GM23338 (cell line): ENCODE measurements around the gene FOXP1. TPM values are rescaled to one million over a fixed set of nuclear protein-coding genes. Genes with fewer than 3 reads are reported as not detected.

Experiments used
- ATAC-seq: fragments of 200-7000 bp; cut with Tn5 transposase; 3 replicates; pipeline ENCODE4 v1.9.1; 2020
- DNase-seq: peaks from one replicate; pipeline ENCODE4 v3.0.0-alpha.2; 2015; ENCODE audit warnings: low spot score
- H2AFZ ChIP-seq: fragments of 200-600 bp; sonication (generic); 2 replicates; pipeline ENCODE4 v1.8.0; 2016; ENCODE audit warnings: antibody characterized with exemption, mild to moderate bottlenecking, moderate library complexity
- H3F3A ChIP-seq: fragments of 200-600 bp; sonication (generic); replicated peaks from 2 replicates; pipeline ENCODE4 v1.8.0; 2017; ENCODE audit warnings: antibody characterized with exemption, mixed run types, low read depth
- H3K27ac ChIP-seq: fragments of 200-600 bp; sonication (generic); 2 replicates; pipeline ENCODE4 v1.6.1; 2016; ENCODE audit warnings: low read depth
- H3K27me3 ChIP-seq: fragments of 200-600 bp; sonication (generic); 2 replicates; pipeline ENCODE4 v1.8.0; 2016; ENCODE audit warnings: mild to moderate bottlenecking, mixed run types, moderate library complexity; ENCODE audit not compliant: insufficient read depth
- H3K36me3 ChIP-seq: fragments of 200-600 bp; sonication (generic); 2 replicates; pipeline ENCODE4 v1.8.0; 2016; ENCODE audit warnings: mild to moderate bottlenecking; ENCODE audit not compliant: insufficient read depth
- H3K4me1 ChIP-seq: fragments of 200-600 bp; sonication (generic); 2 replicates; pipeline ENCODE4 v1.8.0; 2016; ENCODE audit warnings: mild to moderate bottlenecking, moderate library complexity; ENCODE audit not compliant: insufficient read depth
- H3K4me2 ChIP-seq: fragments of 200-600 bp; sonication (generic); 2 replicates; pipeline ENCODE4 v1.7.1; 2017; ENCODE audit warnings: mixed run types
- H3K4me3 ChIP-seq: fragments of 200-600 bp; sonication (generic); 2 replicates; pipeline ENCODE4 v1.6.1; 2016; ENCODE audit warnings: mixed run types
- H3K79me2 ChIP-seq: fragments of 200-600 bp; sonication (generic); replicated peaks from 2 replicates; pipeline ENCODE4 v1.8.0; 2017; ENCODE audit warnings: mild to moderate bottlenecking; ENCODE audit not compliant: insufficient read depth
- H3K9me2 ChIP-seq: fragments of 200-600 bp; sonication (generic); 2 replicates; pipeline ENCODE4 v1.8.0; 2017; ENCODE audit not compliant: insufficient read depth
- H4K20me1 ChIP-seq: fragments of 200-600 bp; sonication (generic); replicated peaks from 2 replicates; pipeline ENCODE4 v1.8.0; 2017; ENCODE audit warnings: mild to moderate bottlenecking; ENCODE audit not compliant: insufficient read depth
- H3K27ac Mint-ChIP-seq: 2 replicates; pipeline ENCODE4 v1.8.0; 2020; ENCODE audit warnings: inconsistent platforms, mild to moderate bottlenecking, moderate library complexity, mixed read lengths
- H3K27me3 Mint-ChIP-seq: 3 replicates; pipeline ENCODE4 v1.8.0; 2022; ENCODE audit warnings: low read depth, mild to moderate bottlenecking, moderate library complexity, mixed read lengths, inconsistent platforms; ENCODE audit not compliant: insufficient read depth, poor library complexity
- H3K36me3 Mint-ChIP-seq: 3 replicates; pipeline ENCODE4 v1.8.0; 2021; ENCODE audit warnings: low read depth, mild to moderate bottlenecking, inconsistent platforms, moderate library complexity, mixed read lengths
- H3K4me1 Mint-ChIP-seq: 3 replicates; pipeline ENCODE4 v1.8.0; 2020; ENCODE audit warnings: mild to moderate bottlenecking, inconsistent platforms, mixed read lengths
- H3K4me3 Mint-ChIP-seq: 3 replicates; pipeline ENCODE4 v1.8.0; 2021; ENCODE audit warnings: moderate library complexity, mild to moderate bottlenecking, inconsistent platforms, mixed read lengths
- H3K9me3 Mint-ChIP-seq: 3 replicates; pipeline ENCODE4 v1.8.0; 2020; ENCODE audit warnings: moderate library complexity, mild to moderate bottlenecking, inconsistent platforms, mixed read lengths
- CTCF ChIP-seq, 2 experiments: fragments of 200-600 bp in 1 of 2; sonication (generic) in 1 of 2; conservative IDR thresholded peaks; 2 replicates each; pipeline versions ENCODE4 v1.5.1 to v1.6.1; 2016 to 2017; ENCODE audit warnings: antibody characterized with exemption in 2 of 2, low read depth in 2 of 2, mild to moderate bottlenecking in 2 of 2, moderate library complexity in 1 of 2
- EZH2phosphoT487 ChIP-seq: fragments of 200-600 bp; sonication (generic); IDR thresholded peaks from one replicate; pipeline ENCODE4 v1.8.1; 2018; ENCODE audit warnings: antibody characterized with exemption; ENCODE audit not compliant: unreplicated experiment
- JUNB ChIP-seq: IDR thresholded peaks from one replicate; pipeline ENCODE4 v1.6.1; 2016; ENCODE audit warnings: antibody characterized with exemption; ENCODE audit not compliant: unreplicated experiment
- POLR2AphosphoS5 ChIP-seq: IDR thresholded peaks from 2 replicates; pipeline ENCODE4 v1.6.1; 2016; ENCODE audit warnings: antibody characterized with exemption, low read depth
- STAT1 ChIP-seq: IDR thresholded peaks from one replicate; pipeline ENCODE4 v1.6.1; 2016; ENCODE audit warnings: antibody characterized with exemption; ENCODE audit not compliant: unreplicated experiment
- ZNF462 ChIP-seq: fragments of 250-450 bp; sonication (Bioruptor Pico); IDR thresholded peaks from 2 replicates; pipeline ENCODE4 v1.5.0; 2020; ENCODE audit warnings: mild to moderate bottlenecking, moderate library complexity
- polyA plus RNA-seq: library from polyadenylated mRNA; unstranded; fragments of >200 nt; fragmentation: Nextera tagmentation; extraction: Ambion mirVana; gene quantifications from 2 replicates; pipeline ENCODE4 v1.2.1, GENCODE V29; 2016
- total RNA-seq: library from RNA; depleted of rRNA; stranded (reverse); fragments of >200 nt; shearing (Covaris generic); gene quantifications from 2 replicates; pipeline ENCODE4 v1.2.3, GENCODE V29; 2014
- TF ChIP-seq, protein P1 (sequence below): IDR thresholded peaks from 2 replicates; pipeline ENCODE4 v1.6.1; 2016; ENCODE audit warnings: antibody characterized with exemption

The FOXP1 gene
- total and polyA plus RNA-seq, 2 experiments from 2014 or later: 32.9 to 35.5 TPM

DNA sequence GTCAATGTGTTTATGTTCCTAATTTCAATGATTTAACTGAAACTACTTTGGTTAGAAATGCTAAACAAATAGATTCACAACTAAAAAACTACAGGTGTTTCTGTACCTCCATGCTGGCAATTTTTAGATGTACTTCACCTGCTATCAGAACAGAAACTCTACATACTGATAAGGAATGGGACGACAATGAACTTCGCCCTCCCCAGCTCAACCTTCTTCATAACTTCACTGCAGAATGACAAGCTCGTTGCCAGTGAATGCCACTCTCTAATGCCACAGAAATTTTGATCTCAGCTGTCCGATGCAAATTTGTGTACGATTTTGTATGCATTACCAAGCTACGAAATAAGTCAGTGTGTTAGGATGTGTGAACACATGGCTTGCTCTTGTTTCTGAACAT, 133.4 kb downstream of the FOXP1 start:
- Histone ChIP-seq H3K27me3 (no peaks in the 10 kb centered on the region), H3K4me3 (no peak overlapping the region), H3K36me3 (no peaks in the 10 kb centered on the region), H3K27ac (no peak overlapping the region), H3K4me1 (peaks cover 4% of the 10 kb centered on the region; the same call in 1 of the 2 replicates), H4K20me1 (no peaks in the 10 kb centered on the region), H3F3A (no peaks in the 10 kb centered on the region), H3K79me2 (no peaks in the 10 kb centered on the region), H3K9me2 (no peaks in the 10 kb centered on the region), H2AFZ (no peak overlapping the region), H3K4me2 (no peak overlapping the region)
- DNase-seq: no peak
- H3K9me3 Mint-ChIP-seq: no peaks in the 10 kb centered on the region
- no peaks in the 10 kb centered on the region for H3K36me3 Mint-ChIP-seq
- H3K4me1 Mint-ChIP-seq: peaks cover 32% of the 10 kb centered on the region; the same call in 2 of the 3 replicates
- H3K27ac Mint-ChIP-seq: no peak overlapping the region
- ATAC-seq: no peak
- H3K4me3 Mint-ChIP-seq: no peak overlapping the region
- TF ChIP-seq STAT1 (no peak), CTCF (conservative IDR thresholded peaks at IDR 0.05; ENCODE audit: low read depth in 2 of 2) (no peak)
- H3K27me3 Mint-ChIP-seq: peaks cover 2% of the 10 kb centered on the region

DNA sequence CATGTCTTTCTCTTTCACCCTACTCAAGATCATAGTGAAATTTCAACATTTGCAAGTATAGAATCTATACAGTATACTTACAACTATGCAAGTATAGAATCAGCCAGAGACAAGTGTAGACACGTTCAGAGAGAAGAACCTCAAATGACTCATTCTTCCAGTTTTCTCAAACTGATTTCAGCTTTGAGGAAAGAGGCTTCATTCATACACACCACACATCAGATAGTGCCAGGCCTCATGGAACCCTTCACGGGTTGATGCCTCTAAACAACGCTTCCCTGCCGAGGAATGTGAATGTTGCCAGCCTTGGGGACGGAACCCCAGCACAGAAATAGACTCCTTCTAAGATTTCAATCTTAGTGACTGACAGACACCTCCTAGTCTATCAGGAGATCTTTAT, 135.7 kb downstream of the FOXP1 start:
- ATAC-seq: no peak
- Histone ChIP-seq H3K36me3 (no peaks in the 10 kb centered on the region), H3K4me3 (no peak overlapping the region), H3K4me1 (peaks cover 4% of the 10 kb centered on the region; the same call in 1 of the 2 replicates), H3K4me2 (no peak overlapping the region), H3K79me2 (no peaks in the 10 kb centered on the region), H4K20me1 (no peaks in the 10 kb centered on the region), H2AFZ (no peak overlapping the region), H3K27ac (no peak overlapping the region), H3K27me3 (no peaks in the 10 kb centered on the region), H3K9me2 (no peaks in the 10 kb centered on the region), H3F3A (no peaks in the 10 kb centered on the region)
- TF ChIP-seq EZH2phosphoT487 (no peak), POLR2AphosphoS5 (no peak), JUNB (no peak)
- TF ChIP-seq, protein P1, sequence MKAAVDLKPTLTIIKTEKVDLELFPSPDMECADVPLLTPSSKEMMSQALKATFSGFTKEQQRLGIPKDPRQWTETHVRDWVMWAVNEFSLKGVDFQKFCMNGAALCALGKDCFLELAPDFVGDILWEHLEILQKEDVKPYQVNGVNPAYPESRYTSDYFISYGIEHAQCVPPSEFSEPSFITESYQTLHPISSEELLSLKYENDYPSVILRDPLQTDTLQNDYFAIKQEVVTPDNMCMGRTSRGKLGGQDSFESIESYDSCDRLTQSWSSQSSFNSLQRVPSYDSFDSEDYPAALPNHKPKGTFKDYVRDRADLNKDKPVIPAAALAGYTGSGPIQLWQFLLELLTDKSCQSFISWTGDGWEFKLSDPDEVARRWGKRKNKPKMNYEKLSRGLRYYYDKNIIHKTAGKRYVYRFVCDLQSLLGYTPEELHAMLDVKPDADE: no peak
- Mint-ChIP-seq H3K4me1 (peaks cover 24% of the 10 kb centered on the region; the same call in 2 of the 3 replicates), H3K27ac (no peak overlapping the region), H3K27me3 (peaks cover 2% of the 10 kb centered on the region), H3K4me3 (no peak overlapping the region), H3K36me3 (no peaks in the 10 kb centered on the region), H3K9me3 (no peaks in the 10 kb centered on the region)
- no peak for DNase-seq

- H3K4me3 Mint-ChIP-seq: no peak overlapping the region
- no peaks in the 10 kb centered on the region for H3K36me3 Mint-ChIP-seq
- H3K4me2 ChIP-seq: no peak overlapping the region
- no peak overlapping the region for H3K27ac Mint-ChIP-seq
- H3F3A ChIP-seq: no peaks in the 10 kb centered on the region
- H2AFZ ChIP-seq: no peak overlapping the region
- peaks cover 6% of the 10 kb centered on the region for H3K27me3 Mint-ChIP-seq
- no peak overlapping the region for H3K27ac ChIP-seq
- no peaks in the 10 kb centered on the region for H3K9me3 Mint-ChIP-seq
- no peaks in the 10 kb centered on the region for H3K36me3 ChIP-seq
- H3K4me1 Mint-ChIP-seq: peaks cover 22% of the 10 kb centered on the region; the same call in 2 of the 3 replicates
- H3K4me3 ChIP-seq: no peak overlapping the region
- peaks cover 4% of the 10 kb centered on the region; the same call in 1 of the 2 replicates for H3K4me1 ChIP-seq
- DNase-seq: no peak
- no peaks in the 10 kb centered on the region for H3K79me2 ChIP-seq
- no peaks in the 10 kb centered on the region for H3K9me2 ChIP-seq
- ATAC-seq: no peak
- no peaks in the 10 kb centered on the region for H4K20me1 ChIP-seq
- no peaks in the 10 kb centered on the region for H3K27me3 ChIP-seq
- no peak for TF ChIP-seq ZNF462
These were observed 136.3 kb downstream of the FOXP1 start for GRCh38 chr3:71447197-71447596.
